ENCODE data around the gene GABBR2. TPM values are rescaled to one million over a fixed set of nuclear protein-coding genes. Genes with fewer than 3 reads are reported as not detected.

The GABBR2 gene
- total RNA-seq, 2 donors from 2014 or later, result not detected

GRCh38 chr9:98579700-98580099, 129.0 kb downstream of the GABBR2 start:
- ATAC-seq (no peak), DNase-seq (no peak)
- intact Hi-C loops (cut with DNase I, micrococcal nuclease), result no loop called here

GRCh38 chr9:98577446-98577845, 131.3 kb downstream of the GABBR2 start:
- ATAC-seq, result no peak
- intact Hi-C loops (cut with DNase I, micrococcal nuclease), result no loop called here
- no peak for DNase-seq

GRCh38 chr9:98576859-98577258, 131.9 kb downstream of the GABBR2 start:
- no peak for ATAC-seq
- intact Hi-C loops (cut with DNase I, micrococcal nuclease), result no loop called here
- no peak for DNase-seq

GRCh38 chr9:98576354-98576753, 132.4 kb downstream of the GABBR2 start:
- DNase-seq (no peak), ATAC-seq (no peak)
- intact Hi-C loops (cut with DNase I, micrococcal nuclease), result no loop called here

GRCh38 chr9:98575379-98576346, 133.1 kb downstream of the GABBR2 start:
- intact Hi-C loops (cut with DNase I, micrococcal nuclease), result no loop called here
- ATAC-seq (no peak), DNase-seq (no peak)

- intact Hi-C loops (cut with DNase I, micrococcal nuclease), result no loop called here
- ATAC-seq (no peak), DNase-seq (no peak)
Measured at GRCh38 chr9:98573749-98574278, 134.9 kb downstream of the GABBR2 start.

GRCh38 chr9:98572796-98573195, 135.9 kb downstream of the GABBR2 start:
- no peak for ATAC-seq
- intact Hi-C loops (cut with DNase I, micrococcal nuclease), result no loop called here
- DNase-seq, result no peak

GRCh38 chr9:98572054-98572627, 136.6 kb downstream of the GABBR2 start:
- ATAC-seq, result no peak
- no peak for DNase-seq
- intact Hi-C loops (cut with DNase I, micrococcal nuclease), result no loop called here

GRCh38 chr9:98571643-98572042, 137.1 kb downstream of the GABBR2 start:
- intact Hi-C loops (cut with DNase I, micrococcal nuclease), result no loop called here
- no peak for ATAC-seq
- DNase-seq, result no peak

- intact Hi-C loops (cut with DNase I, micrococcal nuclease), result no loop called here
- no peak for DNase-seq
- no peak for ATAC-seq
Measured at GRCh38 chr9:98570663-98571440, 137.9 kb downstream of the GABBR2 start.

GRCh38 chr9:98570055-98570454, 138.7 kb downstream of the GABBR2 start:
- ATAC-seq (no peak), DNase-seq (no peak)
- intact Hi-C loops (cut with DNase I, micrococcal nuclease), result no loop called here

GRCh38 chr9:98569491-98569890, 139.2 kb downstream of the GABBR2 start:
- DNase-seq (no peak), ATAC-seq (no peak)
- intact Hi-C loops (cut with DNase I, micrococcal nuclease), result loop anchor here in 1 of 2 donors (10.0 kb wide), 1 partner anchor 1385 kb away; no protein-coding TSS in a partner anchor

GRCh38 chr9:98568909-98569469, 139.7 kb downstream of the GABBR2 start:
- ATAC-seq (no peak), DNase-seq (no peak)
- intact Hi-C loops (cut with DNase I, micrococcal nuclease), result loop anchor here in 1 of 2 donors (10.0 kb wide), 1 partner anchor 1386 kb away; no protein-coding TSS in a partner anchor

GRCh38 chr9:98568234-98568908, 140.4 kb downstream of the GABBR2 start:
- ATAC-seq (no peak), DNase-seq (no peak)
- intact Hi-C loops (cut with DNase I, micrococcal nuclease), result loop anchor here in 1 of 2 donors (10.0 kb wide), 1 partner anchor 1386 kb away; no protein-coding TSS in a partner anchor

GRCh38 chr9:98567540-98568233, 141.0 kb downstream of the GABBR2 start:
- DNase-seq (no peak), ATAC-seq (no peak)
- intact Hi-C loops (cut with DNase I, micrococcal nuclease), result loop anchor here in 1 of 2 donors (10.0 kb wide), 1 partner anchor 1387 kb away; no protein-coding TSS in a partner anchor

- intact Hi-C loops (cut with DNase I, micrococcal nuclease), result loop anchor here in 1 of 2 donors (10.0 kb wide), 1 partner anchor 1389 kb away; no protein-coding TSS in a partner anchor
- DNase-seq, result no peak
- no peak for ATAC-seq
Measured at GRCh38 chr9:98565152-98566135, 143.3 kb downstream of the GABBR2 start.

Data from left colon (tissue), 2 donors.